ENCODE measurements around the gene LIMS2.

Gene LIMS2

DNA sequence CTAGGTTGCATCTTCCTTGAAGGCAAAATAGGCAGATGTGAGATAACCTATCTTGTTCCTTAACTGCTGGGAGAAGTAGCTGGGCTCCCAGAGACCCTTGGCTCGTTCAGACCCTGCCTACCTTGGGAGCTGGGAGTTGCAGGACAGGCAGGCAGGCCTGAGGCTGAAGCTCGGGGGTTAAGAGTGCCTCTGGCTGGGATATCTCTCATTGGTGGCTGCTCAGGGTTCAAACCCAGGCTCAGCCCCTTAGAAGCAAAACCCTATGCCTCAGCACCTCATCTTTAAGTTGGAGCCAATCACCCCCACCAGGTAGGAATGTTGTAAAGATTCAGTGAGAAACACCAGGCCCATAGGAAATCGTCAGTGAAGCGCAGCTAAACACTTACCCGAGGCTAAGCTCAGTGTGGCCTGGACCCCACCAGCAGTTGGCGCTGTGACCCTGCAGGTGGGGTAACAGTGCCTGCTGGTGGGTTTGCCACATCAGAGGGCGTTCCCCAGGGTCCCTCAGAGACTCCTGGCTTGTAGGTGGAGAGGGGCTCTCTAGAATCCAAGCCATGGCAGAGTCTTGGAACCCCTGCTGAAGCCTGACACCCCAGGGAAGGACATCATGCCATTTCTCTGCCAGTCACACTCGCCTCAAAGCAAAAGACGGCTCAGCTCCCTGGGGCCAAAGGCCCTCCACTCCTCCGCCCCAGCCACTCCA lies 84.0 kb downstream of the LIMS2 start:
- Mint-ChIP-seq H3K9me3 (no peaks in the 10 kb centered on the region), H3K27me3 (no peaks in the 10 kb centered on the region), H3K4me3 (no peak overlapping the region), H3K4me1 (ENCODE audit: low read depth) (peaks cover 6% of the 10 kb centered on the region), H3K27ac (no peak overlapping the region), H3K36me3 (ENCODE audit: low read depth) (no peaks in the 10 kb centered on the region)
- intact Hi-C loops (cut with micrococcal nuclease) = loop anchor here (1.0 kb wide), 1 partner anchor 58 kb away; no protein-coding TSS in a partner anchor

- H3K4me3 Mint-ChIP-seq = no peak overlapping the region
- H3K27me3 Mint-ChIP-seq = no peaks in the 10 kb centered on the region
- no peaks in the 10 kb centered on the region for H3K36me3 Mint-ChIP-seq (ENCODE audit: low read depth)
- H3K4me1 Mint-ChIP-seq (ENCODE audit: low read depth) = peaks cover 6% of the 10 kb centered on the region
- intact Hi-C loops (cut with micrococcal nuclease) = loop anchor here (1.0 kb wide), 1 partner anchor 59 kb away; no protein-coding TSS in a partner anchor
- no peak overlapping the region for H3K27ac Mint-ChIP-seq
- no peaks in the 10 kb centered on the region for H3K9me3 Mint-ChIP-seq
These were observed 84.7 kb downstream of the LIMS2 start for GRCh38 chr2:127590386-127591190.

DNA sequence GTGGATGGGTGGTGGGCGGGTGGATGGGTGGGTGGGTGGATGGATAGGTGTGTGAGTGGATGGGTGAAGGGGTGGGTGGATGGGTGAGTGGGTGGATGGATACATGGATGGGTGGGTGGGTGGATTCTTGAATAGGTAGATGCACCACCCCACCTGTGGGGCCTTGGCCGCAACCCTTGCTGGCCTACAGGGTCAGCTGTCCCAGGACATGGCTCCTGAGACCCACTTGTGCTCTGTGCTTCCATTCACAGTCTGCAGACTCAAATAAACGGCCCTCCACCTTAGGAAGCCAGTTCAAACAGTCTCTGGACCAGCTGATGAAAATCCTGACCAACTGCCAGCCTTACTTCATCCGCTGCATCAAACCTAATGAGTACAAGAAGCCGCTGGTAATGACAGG lies 85.5 kb downstream of the LIMS2 start:
- H3K27ac Mint-ChIP-seq = no peak overlapping the region
- no peaks in the 10 kb centered on the region for H3K36me3 Mint-ChIP-seq (ENCODE audit: low read depth)
- H3K4me1 Mint-ChIP-seq (ENCODE audit: low read depth) = peaks cover 6% of the 10 kb centered on the region
- H3K4me3 Mint-ChIP-seq = no peak overlapping the region
- intact Hi-C loops (cut with micrococcal nuclease) = no loop called here
- no peaks in the 10 kb centered on the region for H3K9me3 Mint-ChIP-seq
- no peaks in the 10 kb centered on the region for H3K27me3 Mint-ChIP-seq

GRCh38 chr2:127589358-127589757 lies 86.0 kb downstream of the LIMS2 start:
- Mint-ChIP-seq H3K9me3 (no peaks in the 10 kb centered on the region), H3K27me3 (no peaks in the 10 kb centered on the region), H3K4me3 (no peak overlapping the region), H3K36me3 (ENCODE audit: low read depth) (no peaks in the 10 kb centered on the region), H3K27ac (no peak overlapping the region), H3K4me1 (ENCODE audit: low read depth) (peaks cover 6% of the 10 kb centered on the region)
- intact Hi-C loops (cut with micrococcal nuclease) = no loop called here

Measured in dendritic cell treated with granulocyte-macrophage colony-stimulating factor and Interleukin-4, amounts not matched to agents 40 ng/mL and 50 ng/mL, for 4 days (primary cell).